ENCODE results near the gene TSPO2.

TSPO2 gene

GRCh38 chr6:41075651-41076626 lies 33.7 kb downstream of the TSPO2 start:
- DNase-seq: no peak

GRCh38 chr6:41077536-41077935 lies 35.3 kb downstream of the TSPO2 start:
- no peak for DNase-seq

- DNase-seq: no peak
Observed at GRCh38 chr6:41078101-41078500, 35.8 kb downstream of the TSPO2 start.

- no peak for DNase-seq
Observed at GRCh38 chr6:41079080-41079479, 36.8 kb downstream of the TSPO2 start.

GRCh38 chr6:41080621-41081020 lies 38.4 kb downstream of the TSPO2 start:
- DNase-seq: no peak

- no peak for DNase-seq
Observed at GRCh38 chr6:41083072-41083471, 40.8 kb downstream of the TSPO2 start.

- DNase-seq: no peak
Observed at GRCh38 chr6:41085182-41085581, 42.9 kb downstream of the TSPO2 start.

- DNase-seq: peak; percentile 25
Observed at GRCh38 chr6:41088451-41088850, 46.2 kb downstream of the TSPO2 start.

- DNase-seq: no peak
Observed at GRCh38 chr6:41090841-41091761, 48.8 kb downstream of the TSPO2 start.

- DNase-seq: no peak
Observed at GRCh38 chr6:41092421-41093140, 50.3 kb downstream of the TSPO2 start.

GRCh38 chr6:41093729-41094128 lies 51.5 kb downstream of the TSPO2 start:
- no peak for DNase-seq

Data from right kidney (tissue), 1 donor.